Measurements from ENCODE around the gene UGT3A1.
"Not testable (repeated sequence)": the region's sequence is repeated elsewhere in the genome, so short reads cannot be mapped to it uniquely, and the experiment has no call there.

UGT3A1 gene

DNA sequence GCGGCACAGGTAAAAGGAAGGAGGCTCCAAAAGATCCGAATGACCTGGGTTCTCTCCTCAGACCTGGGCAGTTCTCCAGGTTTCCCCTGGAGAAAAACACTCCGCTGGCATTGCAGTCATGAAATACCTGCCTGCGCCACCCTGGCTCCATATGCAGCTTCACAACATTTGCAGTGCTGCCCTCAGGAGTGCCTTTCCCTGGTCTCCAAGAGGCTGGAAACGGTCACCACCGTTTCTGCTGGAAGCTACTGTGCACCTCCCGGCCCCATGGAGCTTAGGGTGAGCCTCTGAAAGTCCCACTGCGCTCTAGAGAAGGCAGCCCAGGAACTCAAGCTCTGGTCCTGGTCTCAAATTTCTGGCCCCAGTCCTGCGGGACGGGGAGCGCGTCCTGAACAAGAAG, 670 bp downstream of the UGT3A1 start:
- no peak for FAIRE-seq
- no peak for DNase-seq (ENCODE audit: low spot score)

DNA sequence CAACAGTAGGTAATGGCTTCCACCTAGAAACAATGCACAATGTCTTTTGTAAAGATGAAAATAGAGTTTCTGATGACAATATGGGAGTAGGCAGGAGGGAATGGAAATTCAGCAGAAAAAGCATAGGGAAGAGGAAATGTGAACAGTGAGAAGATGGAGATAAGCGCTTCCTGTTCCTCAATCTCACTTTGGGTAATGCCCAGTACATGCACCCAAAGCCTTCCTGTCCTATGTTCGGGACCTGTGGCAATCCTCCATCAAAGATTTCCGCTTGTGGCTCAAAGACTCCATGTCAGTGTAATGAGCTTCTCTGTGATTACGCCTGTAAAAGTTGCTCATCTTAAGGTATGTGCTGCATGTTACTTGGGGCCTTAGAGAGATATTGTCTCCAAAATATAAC, 2.7 kb downstream of the UGT3A1 start:
- FAIRE-seq (no peak), DNase-seq (ENCODE audit: low spot score) (no peak)

DNA sequence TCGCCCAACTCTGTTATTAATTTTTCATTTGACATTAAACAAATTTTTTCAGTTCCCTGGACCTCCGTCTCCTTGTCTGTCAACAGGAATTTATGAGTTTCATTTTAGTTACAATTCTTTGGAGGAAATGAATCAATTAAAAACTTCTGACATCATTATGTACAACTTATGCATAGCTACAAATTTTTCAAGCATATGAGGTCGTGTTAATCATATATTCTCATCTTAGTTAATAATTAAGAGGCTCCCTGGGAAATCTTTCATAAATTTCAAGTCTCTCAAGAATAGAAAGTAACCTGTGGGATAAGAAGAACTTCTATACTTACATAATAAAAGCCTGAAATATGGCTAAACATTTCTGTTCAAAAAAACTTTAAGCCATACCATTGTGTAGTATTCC, 3.4 kb downstream of the UGT3A1 start:
- FAIRE-seq: no peak
- DNase-seq (ENCODE audit: low spot score): no peak

DNA sequence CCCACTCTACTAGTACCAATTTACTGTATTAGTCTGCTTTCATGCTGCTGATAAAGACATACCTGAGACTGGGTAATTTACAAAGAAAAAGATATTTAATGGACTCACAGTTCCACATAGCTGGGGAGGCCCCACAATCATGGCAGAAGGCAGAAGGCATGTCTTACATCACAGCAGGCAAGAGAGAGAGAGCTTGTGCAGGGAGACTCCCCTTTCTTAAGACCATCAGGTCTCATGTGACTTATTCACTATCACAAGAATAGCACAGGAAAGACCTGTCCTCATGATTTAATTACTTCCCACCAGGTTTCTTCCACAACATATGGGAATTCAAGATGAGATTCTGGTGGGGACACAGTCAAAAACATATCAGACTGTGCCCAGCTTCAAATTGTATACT, 11.5 kb downstream of the UGT3A1 start:
- DNase-seq (ENCODE audit: low spot score) (no peak), FAIRE-seq (no peak)

DNA sequence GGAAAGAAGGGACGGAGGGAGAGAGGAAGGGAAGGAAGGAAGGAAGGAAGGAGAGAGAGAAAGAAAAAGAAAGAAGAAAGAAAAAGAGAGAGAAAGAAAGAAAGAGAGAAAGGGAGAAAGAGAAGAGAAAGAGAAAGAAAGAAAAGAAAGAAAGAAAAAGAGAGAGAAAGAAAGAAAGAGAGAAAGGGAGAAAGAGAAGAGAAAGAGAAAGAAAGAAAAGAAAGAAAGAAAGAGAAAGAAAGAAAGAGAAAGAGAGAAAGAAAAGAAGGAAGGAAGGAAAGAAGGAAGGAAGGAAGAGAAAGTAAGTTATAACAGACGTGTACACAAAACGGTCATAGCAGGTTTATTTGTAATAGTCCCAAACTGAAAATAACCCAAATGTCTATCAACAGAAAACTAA, 14.3 kb downstream of the UGT3A1 start:
- not testable (repeated sequence) for DNase-seq (ENCODE audit: low spot score); FAIRE-seq

DNA sequence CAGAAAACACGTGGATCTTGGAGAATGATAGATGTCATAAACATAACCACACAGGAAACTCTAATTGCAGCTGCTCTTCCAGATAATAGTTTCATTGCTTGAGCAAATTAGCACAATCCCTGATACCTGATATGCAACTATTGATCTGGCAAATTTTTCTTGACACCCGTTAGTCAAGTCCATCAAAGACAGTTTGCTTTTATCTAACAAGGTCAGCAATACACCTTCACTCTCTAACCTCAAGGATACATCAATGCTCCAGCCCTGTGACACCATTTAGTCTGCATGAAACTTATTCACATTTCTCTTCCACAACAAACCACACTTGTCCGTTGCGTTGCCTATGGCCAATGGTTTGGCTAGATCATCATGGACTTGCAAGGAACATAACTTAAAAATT, 16.6 kb downstream of the UGT3A1 start:
- no peak for DNase-seq (ENCODE audit: low spot score)

DNA sequence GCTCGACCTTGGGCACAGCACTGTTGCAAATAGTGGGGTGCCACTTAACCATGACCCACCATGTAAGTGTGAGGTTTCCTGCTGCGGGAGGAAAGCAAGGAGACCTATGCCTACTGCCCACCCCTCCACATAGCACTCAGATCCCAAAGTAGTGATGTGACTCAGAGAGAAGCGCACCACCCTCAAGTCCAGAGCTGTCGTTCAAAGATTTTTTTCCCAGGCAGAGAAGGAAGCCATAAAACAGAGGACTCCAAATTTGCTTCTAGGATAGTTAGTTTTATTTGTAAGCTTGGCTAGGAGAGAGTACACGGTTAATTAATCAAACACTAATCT, 19.3 kb downstream of the UGT3A1 start:
- DNase-seq (ENCODE audit: low spot score): no peak
- FAIRE-seq: no peak

More for the DNA sequence above, 16.6 kb downstream of the UGT3A1 start:
- no peak for FAIRE-seq

DNA sequence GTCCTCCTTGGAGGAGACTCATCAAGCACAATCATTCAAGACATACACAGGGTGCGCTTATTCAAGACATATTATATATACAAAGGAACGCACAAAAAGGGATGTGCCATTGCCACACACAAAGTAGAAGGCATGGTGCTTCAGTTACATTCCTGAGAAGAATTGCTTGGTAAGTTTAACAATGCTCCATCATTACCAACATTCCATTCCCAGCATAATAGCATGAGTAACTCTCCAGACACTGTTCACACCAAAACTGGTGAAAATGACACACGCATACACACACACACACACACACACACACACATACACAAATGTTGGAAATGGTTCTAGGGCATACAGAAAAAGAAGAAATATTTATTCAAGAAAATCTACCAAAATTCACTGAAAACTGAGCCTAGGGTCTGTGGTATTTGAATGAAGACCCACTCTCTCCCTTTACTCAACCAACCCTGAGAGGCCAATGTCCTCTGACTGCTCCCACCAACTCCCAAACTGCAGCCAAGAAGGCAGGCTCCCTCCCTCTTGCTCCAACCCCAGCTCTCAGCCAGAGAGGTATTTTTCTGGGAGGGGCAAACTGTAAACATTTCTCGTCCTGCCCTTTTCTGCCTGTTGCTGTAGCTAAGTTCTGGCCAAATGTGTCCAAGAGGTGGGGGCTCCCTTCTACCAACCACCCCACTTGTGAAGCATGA, 19.9 kb downstream of the UGT3A1 start:
- FAIRE-seq (peak; percentile 80), DNase-seq (ENCODE audit: low spot score) (peak; percentile 32)

DNA sequence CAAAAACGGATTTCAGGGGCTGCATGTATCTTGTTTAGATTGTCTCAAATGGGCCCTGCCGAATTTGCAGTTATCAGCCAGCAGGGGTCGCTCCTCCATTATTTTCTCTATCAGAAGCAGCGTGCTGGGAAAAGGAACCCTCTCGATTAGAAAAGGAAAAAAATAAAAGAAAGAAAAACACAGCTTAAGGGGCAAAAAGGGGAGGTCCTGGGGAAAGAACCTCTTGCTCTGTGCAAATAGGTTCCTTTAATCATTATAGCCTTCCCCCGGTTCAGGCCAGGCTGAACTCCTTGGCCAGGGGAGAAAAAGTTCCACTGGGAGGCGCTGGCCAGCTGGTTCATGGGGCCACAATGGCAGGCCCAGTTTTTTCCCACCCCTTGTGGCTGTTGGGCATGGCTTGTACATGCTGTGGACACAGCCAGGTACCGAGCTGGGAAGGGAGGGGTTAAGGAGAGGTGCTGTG, 27.8 kb downstream of the UGT3A1 start:
- no peak for FAIRE-seq
- DNase-seq (ENCODE audit: low spot score): no peak

DNA sequence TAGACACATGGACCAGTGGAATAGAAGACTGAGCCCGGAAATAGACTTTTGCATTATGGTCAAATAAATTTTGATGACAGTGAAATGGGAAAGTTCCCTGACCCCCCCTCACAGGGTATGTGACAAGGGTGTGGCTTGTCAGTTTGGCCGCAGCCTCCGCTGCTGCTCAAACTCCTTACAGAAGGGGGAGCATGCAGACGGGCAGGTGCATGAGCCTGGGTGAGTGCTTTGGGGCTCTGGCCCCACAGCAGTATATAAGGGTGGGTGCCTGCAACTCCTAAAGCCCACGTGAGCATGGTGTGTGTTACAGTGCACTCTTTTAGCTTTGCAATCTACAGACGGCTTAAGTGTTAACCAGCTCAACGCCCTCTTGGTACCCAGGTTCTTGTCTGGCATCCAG, 30.9 kb downstream of the UGT3A1 start:
- DNase-seq (ENCODE audit: low spot score) (no peak), FAIRE-seq (no peak)

DNA sequence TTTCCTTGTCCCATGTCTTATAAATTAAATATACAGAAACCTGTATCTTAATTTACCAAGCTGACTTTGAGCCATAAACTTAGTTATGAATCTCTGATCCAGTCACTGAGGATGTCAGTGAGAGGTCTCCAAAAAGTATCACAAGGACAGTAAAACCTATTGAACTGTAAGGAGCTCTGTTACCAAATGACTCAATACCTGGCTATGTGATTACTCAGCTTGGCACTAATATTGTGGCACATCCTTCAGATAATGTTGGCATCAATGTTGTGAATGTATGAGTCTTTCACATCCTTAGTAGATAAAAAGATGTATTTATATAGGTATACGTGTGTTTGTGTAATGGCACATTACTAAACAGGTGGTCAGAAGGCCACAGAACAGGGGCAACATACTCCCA, 34.8 kb downstream of the UGT3A1 start:
- DNase-seq (ENCODE audit: low spot score) (peak; percentile 57), FAIRE-seq (peak; percentile 9)

DNA sequence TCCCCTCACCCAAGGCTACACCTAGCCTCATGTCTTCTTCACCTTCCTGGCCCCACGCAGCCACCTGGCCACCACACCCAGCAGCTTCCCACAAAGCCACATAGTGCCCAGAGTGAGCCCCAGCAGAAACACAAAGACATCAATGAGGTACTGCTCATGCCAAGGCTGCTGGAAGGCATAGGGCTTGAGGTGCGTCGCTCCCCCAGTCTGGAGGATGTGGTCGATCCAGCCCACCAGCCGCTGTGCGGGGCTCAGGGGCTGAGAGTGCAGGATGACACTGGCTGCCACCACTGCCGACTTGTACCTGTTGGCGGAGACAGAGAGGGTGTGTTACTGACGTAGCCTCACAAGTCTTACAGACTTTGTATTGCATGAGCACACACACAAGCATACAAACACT, 37.0 kb downstream of the UGT3A1 start:
- FAIRE-seq (peak; percentile 85), DNase-seq (ENCODE audit: low spot score) (no peak)

DNA sequence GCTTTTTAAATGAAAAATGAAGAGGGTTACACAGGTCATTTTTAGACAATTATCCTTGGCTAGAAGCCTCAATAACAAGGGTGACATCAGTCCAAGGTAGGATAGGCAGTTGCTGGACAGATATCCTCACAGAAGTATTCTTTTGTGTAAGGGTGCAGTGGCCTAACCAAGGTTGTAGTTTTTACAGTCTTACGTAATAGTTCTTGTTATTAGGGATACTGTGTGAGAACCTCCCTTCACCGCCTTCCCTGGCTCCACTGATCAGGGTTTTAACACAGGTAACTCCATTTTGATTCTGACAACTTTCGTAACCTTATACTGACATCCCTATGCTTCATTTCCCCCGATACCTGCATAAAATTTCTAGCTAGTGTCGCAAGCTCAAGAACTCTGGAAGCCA, 44.1 kb downstream of the UGT3A1 start:
- FAIRE-seq: no peak

DNA sequence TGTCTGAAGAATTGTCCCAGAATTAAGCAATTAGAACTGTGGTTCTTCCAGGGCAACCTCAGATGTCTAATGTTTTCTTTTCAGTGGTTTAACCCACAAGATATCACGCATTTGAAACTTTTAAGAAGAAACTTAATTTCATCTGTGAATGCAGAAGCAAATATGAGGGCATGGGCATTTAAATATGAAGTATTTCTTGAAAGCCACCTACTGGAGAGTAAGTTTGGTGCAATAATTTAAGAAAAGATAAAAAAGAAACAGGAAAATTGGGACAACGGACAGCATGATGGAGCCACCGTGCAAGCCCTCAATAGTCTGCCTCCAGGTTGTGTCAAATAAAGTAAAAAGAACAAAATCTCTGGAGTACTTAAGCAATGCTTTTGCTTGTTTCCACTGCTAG, 51.6 kb downstream of the UGT3A1 start:
- FAIRE-seq (no peak), DNase-seq (ENCODE audit: low spot score) (no peak)

More for the DNA sequence above, 44.1 kb downstream of the UGT3A1 start:
- no peak for DNase-seq (ENCODE audit: low spot score)

DNA sequence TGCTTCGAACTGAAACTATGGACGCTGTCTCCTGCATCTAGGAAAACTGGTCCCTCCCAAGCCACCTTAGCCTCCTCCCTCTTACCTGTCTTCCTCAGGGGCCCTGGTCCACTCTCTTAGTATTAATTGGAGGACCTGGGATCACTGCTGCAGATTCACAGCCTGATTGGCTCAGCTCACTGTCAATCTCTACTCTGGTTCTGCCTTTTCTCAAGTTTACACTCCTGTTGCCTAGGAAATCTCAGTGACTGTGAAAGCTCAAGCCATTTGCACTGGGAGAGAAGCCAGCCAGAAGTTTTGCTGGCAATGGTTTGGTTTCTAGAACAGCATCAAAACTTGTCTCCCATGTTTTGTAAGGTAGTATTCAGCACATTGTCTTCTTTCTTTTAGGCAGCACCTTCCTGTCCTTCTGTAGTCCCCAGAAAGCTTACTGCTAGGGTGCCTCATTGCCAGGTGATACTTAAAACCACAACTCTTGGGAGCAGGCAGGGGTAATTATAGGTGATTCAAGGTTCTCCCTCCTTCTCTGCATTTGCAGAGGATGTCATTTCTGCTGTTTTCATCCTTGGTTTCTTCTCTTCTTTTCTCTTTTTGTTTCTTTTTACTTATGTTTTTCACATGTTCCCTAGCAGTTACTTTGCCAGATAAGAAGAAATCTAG, 52.5 kb downstream of the UGT3A1 start, which contains the start of gene CAPSL:
CAPSL (minus strand) TSS at position 55 of the 660 bp plus-strand sequence. CDS start 17,502 bp downstream, outside the sequence.
- FAIRE-seq (no peak), DNase-seq (ENCODE audit: low spot score) (peak; percentile 31)

DNA sequence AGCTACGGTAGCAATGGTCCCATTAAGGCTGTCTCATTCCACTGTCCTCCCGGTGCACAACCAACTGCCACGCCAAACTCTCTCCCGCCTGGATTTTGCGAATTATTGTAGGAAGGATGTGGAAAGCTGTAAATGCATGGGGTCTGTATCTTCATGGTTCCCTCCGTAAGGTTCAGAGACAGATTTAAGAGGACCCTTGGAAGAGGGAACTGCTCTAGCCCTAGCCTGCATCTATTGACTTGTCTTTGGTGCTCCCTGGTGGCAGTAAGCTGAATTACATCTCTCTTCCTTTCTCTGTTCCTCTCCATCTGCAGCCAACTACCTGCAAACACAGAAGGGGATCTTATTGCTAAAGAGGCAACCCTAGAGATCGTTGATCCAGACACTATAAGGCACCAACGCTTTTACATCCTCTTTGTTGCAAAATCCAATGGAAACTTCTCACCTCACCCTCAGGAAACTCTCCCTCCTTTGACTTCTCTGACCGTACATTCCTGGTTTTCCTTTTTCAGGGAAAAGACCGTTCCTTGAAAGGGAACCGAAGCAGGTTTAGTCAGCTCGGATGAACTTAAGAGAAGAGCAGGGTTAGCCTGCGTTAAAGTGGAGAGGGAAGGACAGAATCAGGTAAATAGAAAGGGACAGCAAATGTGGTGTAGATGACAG, 64.7 kb downstream of the UGT3A1 start:
- FAIRE-seq: peak; percentile 83

DNA sequence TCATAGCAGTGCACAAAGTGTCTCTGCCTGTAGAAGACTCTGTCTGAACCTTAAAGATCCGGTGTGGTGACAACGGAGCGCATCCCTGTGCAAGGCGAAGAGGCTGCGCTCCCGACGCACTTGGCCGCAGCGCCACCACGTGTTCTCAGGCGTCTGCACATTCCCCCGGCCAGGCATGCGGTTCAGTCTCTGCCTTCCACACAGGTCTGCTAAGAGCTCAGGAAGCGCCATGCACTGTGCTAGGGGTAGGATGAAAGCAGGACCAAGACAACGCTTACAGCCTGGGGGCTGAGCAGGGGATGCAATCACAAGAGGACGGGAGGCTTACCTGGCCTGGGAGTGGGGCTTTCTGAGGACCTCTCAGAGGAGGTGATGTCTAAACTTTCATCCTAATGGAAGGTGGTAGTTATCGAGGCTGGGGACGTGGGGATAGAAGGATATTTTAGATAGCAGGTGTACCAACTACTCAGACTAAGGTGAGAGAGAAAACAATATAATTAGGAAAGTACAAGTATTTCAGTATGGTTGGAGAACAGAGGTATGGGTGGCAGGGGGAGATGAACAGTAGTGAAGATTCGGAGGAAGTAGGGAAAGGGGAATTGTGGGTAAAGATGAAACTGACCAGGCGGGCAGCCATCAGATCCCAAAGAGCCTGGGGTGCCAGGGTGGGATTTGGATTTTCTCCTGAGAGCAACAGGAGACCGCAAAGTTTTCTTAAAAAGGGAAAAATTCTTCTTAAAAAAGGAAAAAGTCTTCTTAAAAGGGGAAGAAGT, 66.1 kb downstream of the UGT3A1 start:
- peak; percentile 88 for DNase-seq (ENCODE audit: low spot score)
- peak; percentile 82 for FAIRE-seq

More for the DNA sequence above, 64.7 kb downstream of the UGT3A1 start:
- peak; percentile 76 for DNase-seq (ENCODE audit: low spot score)

DNA sequence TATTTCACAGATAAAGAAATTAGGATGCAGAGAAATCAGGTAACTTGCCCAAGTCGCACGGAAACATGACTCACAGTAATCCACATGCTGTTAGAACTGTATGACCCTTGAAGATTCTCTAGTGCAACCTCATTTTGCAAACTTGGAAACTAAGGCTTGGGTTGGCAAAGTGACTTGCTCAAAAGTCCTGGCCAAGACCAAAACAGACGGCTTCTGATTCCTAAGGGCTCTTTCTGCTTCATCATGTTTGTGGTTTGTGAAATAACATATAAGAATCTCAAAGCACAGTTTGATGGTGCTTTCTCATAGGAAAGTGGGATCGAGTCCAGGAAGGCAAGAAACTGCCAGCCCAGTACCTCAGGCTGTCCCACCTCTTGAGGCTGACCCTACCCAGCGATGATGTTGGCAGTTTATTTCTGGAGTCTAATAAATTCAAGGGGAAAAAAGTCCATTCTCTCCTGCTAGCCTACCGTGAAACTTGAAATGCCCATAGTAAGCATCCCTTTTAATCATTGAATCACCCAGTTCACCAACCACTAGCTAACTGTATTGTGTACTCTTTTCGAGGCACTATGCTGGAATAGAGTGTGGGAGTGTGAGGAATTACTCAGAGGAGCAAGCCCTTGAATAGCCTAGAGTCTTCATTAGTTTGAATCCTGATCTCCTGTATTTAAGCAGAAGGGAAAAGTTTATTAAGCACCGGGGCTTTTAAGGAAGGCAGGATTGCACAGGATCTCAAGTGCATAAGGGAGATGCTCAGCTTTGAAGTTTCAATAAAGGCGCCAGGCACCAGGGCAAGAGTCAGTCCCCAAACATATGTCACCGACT, 66.9 kb downstream of the UGT3A1 start:
- peak; percentile 36 for DNase-seq (ENCODE audit: low spot score)
- no peak for FAIRE-seq

DNA sequence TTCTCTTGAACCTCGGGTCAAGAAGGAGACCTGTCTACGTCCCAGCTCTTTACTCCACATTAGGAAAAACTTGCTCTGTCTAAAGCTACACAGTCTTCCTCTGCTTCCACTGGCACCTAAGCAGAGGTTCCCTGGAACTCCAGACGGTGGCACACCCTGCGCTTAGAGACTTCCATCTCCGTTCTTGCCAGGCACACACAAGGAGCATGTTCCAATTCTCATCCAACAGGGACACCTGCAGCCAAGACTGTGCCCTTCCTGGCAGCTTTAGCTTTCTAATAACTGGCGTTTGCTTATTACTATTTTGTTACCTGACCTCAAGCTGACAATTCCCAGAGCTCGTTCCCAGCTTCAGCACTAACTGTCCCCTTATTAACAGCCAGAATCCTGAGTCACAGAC, 68.7 kb downstream of the UGT3A1 start:
- no peak for DNase-seq (ENCODE audit: low spot score)

DNA sequence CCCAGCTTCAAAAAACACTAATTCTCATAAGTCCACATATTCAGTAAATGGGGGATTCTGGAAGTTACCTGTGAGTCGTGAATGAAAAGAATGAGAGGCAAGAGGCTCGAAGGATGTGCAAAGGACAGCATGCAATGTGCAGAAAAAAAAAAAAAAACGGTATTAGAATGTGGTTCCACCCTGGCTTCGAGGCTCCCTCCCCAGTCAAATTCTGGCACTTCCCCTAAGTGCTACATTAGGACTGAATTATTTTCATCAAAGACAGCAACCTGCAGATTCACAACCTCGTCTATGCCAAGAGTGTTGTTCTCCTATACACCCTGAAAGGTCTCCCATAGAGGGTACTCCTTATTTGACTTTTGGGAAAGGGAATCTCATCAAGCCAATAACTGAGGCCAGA, 69.3 kb downstream of the UGT3A1 start:
- no peak for FAIRE-seq
- no peak for DNase-seq (ENCODE audit: low spot score)

More for the DNA sequence above, 68.7 kb downstream of the UGT3A1 start:
- no peak for FAIRE-seq

DNA sequence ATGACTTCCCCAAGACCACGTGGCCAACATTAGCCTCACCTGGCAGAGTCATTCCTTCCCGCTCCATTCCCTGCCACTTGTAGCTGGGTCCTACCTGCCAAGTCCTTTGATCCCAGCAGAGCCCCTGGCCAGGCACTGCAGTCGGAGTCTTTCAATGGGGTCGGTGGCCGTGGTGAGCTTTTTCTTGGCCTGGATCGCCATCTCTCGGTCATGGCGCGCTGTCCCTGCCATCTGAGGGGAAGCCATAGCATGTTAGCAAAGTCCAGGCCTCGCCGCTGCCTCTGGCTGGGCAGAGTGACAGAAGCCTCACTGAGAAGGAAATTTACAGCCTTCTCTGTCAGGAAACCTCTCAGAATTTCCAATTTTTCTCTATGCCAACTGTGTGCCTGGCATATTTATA, 70.3 kb downstream of the UGT3A1 start:
- no peak for FAIRE-seq

More for the DNA sequence above, 70.3 kb downstream of the UGT3A1 start:
- no peak for DNase-seq (ENCODE audit: low spot score)

Measured in urothelium cell line (cell line).